T-helper 2 cell (primary cell): ENCODE measurements around the gene DERA.
A peak's percentile ranks its signal among the peaks of the same experiment; 100 is the strongest.
"Not testable (repeated sequence)": the region's sequence is repeated elsewhere in the genome, so short reads cannot be mapped to it uniquely, and the experiment has no call there.

ENCODE experiments used
- DNase-seq, 5 experiments: peaks; one replicate each; pipeline versions ENCODE4 v3.0.0 to v3.0.0-alpha.2; 2012 to 2022

Gene DERA

DNA sequence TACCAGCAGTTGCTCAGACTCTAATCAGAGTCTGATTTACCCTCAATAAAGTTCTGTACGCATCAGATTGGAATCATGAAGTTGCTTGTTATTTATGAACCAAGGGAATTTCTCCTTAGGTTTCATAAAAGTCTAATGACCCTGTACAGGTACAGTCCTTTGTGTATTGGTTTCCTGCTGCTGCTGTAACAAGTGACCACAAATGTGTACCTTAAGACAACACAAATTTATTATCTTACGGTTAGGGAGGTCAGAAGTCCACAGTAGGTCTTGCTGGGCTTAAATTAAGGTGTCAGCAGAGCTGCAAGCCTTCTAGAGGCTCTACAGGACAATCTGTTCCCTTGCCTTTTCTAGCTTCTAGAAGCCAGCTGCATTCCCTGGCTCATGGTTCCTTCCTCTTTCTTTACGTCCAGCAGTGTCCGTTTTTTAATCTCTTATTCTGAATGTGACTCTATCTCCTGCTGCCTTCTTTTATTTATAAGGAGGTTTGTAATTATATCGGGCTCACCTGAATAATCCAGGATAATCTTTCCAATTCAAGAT, 6.7 kb upstream of the DERA start:
- no peak for DNase-seq

DNA sequence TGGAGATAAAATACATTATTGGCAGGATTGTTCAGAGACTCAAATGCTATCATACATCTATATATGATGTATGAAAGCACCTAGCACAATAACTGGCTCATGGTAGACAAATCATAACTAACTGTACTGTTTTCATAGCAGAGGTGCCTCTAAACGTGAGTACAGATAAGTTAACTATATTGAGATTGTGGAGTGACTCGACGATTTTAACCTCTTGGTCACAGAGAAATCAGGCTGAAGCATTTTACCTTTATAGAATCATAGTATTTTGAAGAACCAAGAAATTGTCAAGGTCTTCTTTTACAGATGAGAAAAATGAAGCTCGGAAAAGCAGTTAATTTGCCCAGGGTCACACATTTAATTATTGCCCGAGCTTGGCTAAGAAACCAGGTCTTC, 666 bp upstream of the DERA start:
- no peak for DNase-seq

GRCh38 chr12:15911931-15912330, 799 bp downstream of the DERA start:
- DNase-seq = not testable (repeated sequence)

GRCh38 chr12:15914131-15914530, 3.0 kb downstream of the DERA start:
- not testable (repeated sequence) for DNase-seq

GRCh38 chr12:15918066-15918465, 6.9 kb downstream of the DERA start:
- DNase-seq = no peak

GRCh38 chr12:15919418-15919817, 8.3 kb downstream of the DERA start:
- no peak for DNase-seq

- no peak for DNase-seq
Observed at GRCh38 chr12:15924956-15925355, 13.8 kb downstream of the DERA start.

DNA sequence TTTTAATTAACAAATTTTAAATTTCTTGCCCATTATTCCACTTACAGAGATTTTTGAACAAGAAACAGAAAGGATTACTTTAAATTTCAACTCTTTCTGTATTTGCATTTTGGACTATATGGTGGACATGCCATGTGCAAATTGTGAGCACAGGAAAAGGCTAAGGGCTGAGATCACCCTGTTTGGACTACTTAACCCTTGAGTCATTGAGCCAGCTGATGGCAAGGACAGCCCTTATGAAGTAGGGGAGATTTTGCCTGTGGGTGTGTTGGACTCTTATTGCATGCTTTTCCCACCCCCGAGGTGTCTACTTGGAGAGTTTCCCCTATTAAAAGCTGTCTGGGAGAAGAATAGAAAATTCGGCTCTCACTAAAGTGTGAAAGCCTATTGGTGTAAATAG, 17.2 kb downstream of the DERA start:
- DNase-seq = no peak

GRCh38 chr12:15928870-15929571, 17.9 kb downstream of the DERA start:
- no peak for DNase-seq

DNA sequence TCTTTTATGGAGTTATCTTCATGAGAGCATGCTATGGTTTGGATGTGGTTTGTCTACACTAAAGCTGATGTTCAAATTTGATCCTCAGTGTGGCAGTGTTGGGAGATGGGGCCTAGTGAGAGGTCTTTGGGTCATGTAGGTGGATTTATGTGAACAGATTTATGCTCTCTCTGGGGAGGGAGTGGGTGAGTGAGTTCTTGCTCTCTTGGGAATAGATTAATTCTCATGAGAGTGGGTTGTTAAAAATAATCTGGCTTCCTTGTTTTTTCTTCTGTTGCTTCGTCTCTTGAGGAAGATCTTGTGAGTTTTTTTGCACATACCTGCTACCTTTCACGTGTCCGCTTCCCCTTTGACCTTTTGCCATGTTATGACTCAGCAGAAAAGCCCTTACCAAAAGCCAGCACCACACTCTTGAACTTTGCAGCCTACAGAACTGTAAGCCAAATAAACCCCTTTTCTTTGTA, 20.5 kb downstream of the DERA start:
- no peak for DNase-seq

GRCh38 chr12:15932327-15932726, 21.2 kb downstream of the DERA start:
- no peak for DNase-seq

DNA sequence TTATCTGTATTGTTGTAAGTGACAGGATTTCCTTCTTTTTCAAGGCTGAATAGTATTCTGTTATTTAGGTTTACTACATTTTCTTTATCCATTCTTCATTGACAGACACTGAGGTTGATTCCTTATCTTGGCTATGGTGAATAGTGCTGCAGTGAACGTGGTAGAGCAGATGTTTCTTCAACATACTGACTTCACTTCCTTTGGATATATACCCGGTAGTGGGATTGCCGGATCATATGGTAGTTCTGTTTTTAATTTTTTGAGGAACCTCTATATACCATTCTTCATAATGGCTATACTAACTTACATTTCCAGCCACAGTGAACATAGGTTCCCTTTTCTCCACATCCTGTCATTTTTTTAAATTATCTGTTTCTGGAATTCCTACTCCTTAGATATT, 21.8 kb downstream of the DERA start:
- DNase-seq = no peak

DNA sequence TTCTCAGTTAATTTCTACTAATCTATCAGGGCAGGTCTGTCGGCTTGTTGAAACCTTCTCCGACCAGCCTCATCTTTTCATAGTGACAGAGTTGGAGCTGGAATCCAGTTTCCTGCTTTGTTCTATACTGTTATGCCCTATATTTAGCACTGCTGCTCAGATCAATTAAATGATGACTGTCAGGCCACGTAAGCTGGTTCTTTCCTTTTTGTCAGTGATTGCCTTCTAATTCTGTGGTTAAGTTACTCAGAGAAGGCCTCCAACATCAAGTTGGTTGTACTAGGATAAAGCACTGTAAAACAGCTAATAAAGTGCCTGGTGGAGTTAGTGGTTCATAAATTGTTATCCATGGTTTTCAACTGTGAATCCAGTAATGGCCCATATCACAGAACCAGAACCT, 22.6 kb downstream of the DERA start:
- no peak for DNase-seq

DNA sequence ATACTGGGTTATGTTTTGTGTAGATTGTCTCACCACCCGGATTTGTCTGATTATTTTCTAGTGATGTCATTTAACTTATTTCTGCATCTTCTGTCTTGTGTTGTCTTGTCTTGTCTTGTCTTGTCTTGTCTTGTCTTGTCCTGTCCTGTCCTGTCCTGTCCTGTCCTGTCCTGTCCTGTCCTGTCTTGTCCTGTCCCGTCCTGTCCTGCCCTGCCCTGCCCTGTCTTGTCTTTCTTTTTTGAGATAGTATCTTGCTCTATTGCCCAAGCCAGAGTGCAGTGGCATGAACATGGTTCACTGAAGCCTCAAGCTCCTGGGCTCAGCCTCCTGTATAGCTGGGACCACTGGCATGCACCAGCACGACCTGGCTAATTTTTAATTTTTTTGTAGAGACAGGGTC, 25.6 kb downstream of the DERA start:
- no peak for DNase-seq

DNA sequence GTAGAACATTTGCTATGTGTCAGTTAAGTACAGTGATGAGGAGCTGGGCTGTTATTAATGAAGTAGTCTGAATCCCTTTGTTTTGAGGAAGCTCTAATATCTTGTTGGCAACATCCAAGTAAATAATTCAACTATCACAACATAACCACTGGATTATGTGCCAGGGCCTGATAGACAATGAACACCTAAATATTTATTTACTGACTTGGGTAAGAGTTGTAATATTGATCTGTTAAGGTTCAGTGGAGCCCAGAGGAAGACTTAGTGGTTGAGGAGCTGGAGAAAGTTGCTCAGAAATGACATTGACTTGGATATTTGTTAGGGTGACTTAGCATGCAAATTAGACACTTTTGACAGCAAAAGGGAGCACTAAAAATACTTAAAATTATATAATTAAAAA, 26.8 kb downstream of the DERA start:
- DNase-seq = no peak

GRCh38 chr12:15939111-15939510, 28.0 kb downstream of the DERA start:
- peak in 1 of 5 experiments; percentile 12 for DNase-seq

- no peak for DNase-seq
Observed at GRCh38 chr12:15942475-15942874, 31.3 kb downstream of the DERA start.

GRCh38 chr12:15943519-15943918, 32.4 kb downstream of the DERA start:
- not testable (repeated sequence) for DNase-seq

DNA sequence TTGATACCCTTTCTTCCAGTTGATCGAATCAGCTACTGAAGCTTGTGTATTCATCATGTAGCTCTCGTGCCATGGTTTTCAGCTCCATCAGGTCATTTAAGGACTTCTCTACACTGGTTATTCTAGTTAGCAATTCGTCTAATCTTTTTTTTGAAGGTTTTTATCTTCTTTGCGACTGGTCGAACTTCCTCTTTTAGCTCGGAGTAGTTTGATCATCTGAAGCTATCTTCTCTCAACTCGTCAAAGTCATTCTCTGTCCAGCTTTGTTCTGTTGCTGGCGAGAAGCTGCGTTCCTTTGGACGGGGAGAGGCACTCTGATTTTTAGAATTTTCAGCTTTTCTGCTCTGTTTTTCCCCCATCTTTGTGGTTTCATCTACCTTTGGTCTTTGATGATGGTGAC, 37.3 kb downstream of the DERA start:
- not testable (repeated sequence) for DNase-seq

DNA sequence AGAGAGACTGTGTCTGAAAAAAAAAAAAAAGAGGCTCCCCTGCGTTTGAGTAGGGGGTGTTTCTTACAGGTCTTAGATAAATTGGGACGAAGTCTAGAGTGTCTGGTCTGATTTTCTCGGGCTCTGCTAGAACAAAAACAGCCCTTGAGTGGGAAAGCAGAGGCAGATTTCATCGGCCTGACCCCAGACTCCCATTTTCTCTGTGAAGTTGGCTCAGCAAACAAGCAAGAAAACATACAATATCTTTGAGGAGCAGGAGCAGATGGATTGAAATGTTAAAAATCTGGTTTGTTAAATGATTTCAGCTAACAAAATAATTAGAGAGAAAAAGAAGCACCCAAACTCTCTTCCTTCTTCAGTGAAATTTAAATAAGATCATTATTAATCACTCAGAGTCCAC, 44.1 kb downstream of the DERA start:
- DNase-seq = no peak

DNA sequence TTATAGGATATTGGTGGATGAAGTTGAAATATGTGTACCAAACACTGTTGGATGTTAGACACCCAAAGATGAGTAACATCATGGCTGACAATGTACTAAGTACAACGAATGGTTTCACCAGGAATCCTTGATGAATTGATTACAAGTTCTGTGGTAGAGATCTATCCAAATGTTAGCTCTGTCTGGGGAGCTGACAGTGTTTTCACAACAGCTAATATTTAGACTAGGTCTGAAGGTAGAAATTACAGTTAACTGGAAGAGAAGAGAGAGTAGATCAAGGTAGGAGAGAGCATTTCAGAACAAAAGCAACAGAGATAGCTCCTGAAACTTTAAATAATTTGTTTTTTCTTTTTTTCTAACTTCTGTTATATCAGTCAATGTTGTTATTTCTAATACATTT, 44.9 kb downstream of the DERA start:
- no peak for DNase-seq

DNA sequence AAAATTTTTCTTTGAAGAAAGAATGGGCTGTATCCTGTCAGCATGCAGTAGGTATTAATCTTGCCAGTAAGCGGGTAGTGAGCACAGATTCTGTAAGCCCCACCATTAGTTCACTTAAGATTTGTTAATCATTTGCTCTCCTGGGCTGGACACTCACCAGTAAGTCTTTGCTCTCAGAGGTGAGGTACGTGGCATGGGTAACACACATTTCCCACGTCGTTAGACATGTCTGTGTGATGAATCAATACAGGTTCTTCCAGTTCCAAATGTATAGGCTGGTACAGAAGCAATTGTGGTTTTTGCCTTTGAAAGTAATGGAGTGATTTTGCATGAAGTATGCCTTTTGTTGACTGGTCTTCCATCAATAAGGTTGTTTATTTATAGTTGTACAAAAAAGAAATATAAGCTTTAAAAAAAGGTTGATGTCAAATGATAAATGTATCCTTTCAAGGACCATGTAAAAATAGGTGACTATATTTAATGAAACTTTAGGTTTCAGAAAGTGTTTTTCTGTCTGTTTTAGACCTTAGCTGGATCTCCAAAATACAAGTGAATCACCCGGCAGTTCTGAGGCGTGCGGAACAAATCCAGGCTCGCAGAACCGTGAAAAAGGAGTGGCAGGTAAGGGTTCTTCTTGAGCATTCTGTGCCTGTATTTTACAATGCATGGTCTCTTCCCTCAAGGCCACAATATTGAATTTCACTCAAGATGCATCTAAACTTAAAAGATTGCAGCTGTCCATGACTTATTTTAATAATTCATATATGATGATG, 45.5 kb downstream of the DERA start:
- DNase-seq = no peak

DNA sequence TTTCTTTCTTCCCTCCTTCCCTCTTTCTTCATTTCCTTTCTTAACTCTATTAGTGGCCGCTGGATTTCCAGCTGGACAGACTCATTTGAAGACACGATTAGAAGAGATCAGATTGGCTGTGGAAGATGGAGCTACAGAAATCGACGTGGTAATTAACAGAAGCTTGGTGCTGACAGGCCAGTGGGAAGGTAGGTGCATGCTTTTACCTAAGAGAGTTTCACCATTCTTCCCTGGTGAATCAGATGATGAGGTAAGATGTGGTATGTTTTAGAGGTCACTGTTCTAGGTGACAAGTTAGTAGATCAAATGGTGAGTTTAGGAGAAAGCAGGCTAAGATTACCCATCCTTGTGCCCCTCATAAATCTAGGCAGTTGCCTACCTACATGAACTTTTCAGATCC, 51.6 kb downstream of the DERA start:
- no peak for DNase-seq

DNA sequence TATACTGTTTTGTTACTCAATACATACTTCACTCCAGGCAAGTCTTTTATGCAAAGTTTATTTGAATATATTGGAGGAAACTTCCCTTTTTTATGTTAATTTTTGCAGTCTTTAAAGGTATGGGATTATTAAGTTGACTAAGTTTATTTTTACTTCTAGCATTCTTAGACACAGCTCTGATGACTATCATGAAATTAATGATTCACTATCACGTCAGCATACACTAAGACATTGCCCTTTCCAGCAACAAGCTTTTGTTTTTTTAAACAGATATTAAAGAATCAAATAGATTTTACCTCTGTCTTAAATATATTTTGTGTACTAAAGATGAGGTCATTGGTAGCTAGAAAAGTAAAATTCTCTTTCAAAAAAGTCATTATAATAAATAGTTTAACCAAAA, 52.1 kb downstream of the DERA start:
- no peak for DNase-seq
